ENCODE results near the gene SLC39A11.
A peak's percentile ranks its signal among the peaks of the same experiment; 100 is the strongest.

Gene SLC39A11

GRCh38 chr17:72702998-72703397 is 389.5 kb downstream of the SLC39A11 start:
- no peak for ATAC-seq
- TF ChIP-seq TCF4 (CRISPR knock-in tag; IDR thresholded peaks at IDR 0.05; ENCODE audit: borderline replicate concordance) (no peak), ARNTL (CRISPR knock-in tag; IDR thresholded peaks at IDR 0.05; ENCODE audit: borderline replicate concordance, low read depth) (no peak), ZNF70 (CRISPR knock-in tag; IDR thresholded peaks at IDR 0.05) (no peak), ESRRG (CRISPR knock-in tag; IDR thresholded peaks at IDR 0.05) (no peak), ZC3H10 (CRISPR knock-in tag; IDR thresholded peaks at IDR 0.05) (no peak), ZFP30 (CRISPR knock-in tag; IDR thresholded peaks at IDR 0.05) (no peak), TSHZ2 (CRISPR knock-in tag; IDR thresholded peaks at IDR 0.05) (no peak), OSR1 (CRISPR knock-in tag; IDR thresholded peaks at IDR 0.05) (no peak), GLIS3 (CRISPR knock-in tag; IDR thresholded peaks at IDR 0.05) (no peak), SNAI2 (CRISPR knock-in tag; IDR thresholded peaks at IDR 0.05) (no peak)

DNA sequence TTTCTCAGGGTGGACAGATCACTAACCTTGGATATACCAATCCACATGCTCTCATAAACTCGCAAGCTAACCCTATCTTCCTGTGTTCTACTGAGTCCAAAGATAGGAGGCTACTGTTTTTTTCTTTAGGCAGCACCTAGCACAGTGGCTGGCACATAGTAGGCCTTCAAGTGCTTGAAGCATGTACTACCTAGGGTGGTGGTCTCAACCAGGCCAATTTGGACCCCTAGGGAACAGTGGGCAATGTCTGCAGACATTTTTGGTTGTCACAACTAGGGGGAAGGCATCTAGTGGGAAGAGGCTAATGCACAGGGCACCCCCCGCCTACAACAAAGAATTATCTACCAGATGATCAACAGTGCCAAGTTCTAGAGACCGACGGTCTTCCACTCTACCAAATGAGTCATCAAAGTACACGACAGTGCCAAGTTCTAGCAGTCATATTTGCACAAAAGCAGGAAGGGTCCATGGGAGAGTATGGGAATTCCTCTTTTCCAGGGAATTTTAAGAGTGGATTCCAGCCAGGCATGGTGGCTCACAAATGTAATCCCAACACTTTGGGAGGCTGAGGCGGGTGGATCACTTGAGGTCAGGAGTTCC is 390.3 kb downstream of the SLC39A11 start:
- TF ChIP-seq TCF4 (CRISPR knock-in tag; IDR thresholded peaks at IDR 0.05; ENCODE audit: borderline replicate concordance) (no peak), TSHZ2 (CRISPR knock-in tag; IDR thresholded peaks at IDR 0.05) (no peak), ZNF70 (CRISPR knock-in tag; IDR thresholded peaks at IDR 0.05) (no peak), BACH2 (CRISPR knock-in tag; IDR thresholded peaks at IDR 0.05; ENCODE audit: borderline replicate concordance) (no peak), ZFP3 (CRISPR knock-in tag; IDR thresholded peaks at IDR 0.05) (no peak), GLIS3 (CRISPR knock-in tag; IDR thresholded peaks at IDR 0.05) (no peak), SNAI2 (CRISPR knock-in tag; IDR thresholded peaks at IDR 0.05) (no peak)
- TF ChIP-seq, protein P1, sequence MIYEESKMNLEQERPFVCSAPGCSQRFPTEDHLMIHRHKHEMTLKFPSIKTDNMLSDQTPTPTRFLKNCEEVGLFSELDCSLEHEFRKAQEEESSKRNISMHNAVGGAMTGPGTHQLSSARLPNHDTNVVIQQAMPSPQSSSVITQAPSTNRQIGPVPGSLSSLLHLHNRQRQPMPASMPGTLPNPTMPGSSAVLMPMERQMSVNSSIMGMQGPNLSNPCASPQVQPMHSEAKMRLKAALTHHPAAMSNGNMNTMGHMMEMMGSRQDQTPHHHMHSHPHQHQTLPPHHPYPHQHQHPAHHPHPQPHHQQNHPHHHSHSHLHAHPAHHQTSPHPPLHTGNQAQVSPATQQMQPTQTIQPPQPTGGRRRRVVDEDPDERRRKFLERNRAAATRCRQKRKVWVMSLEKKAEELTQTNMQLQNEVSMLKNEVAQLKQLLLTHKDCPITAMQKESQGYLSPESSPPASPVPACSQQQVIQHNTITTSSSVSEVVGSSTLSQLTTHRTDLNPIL (CRISPR knock-in tag; IDR thresholded peaks at IDR 0.05; ENCODE audit: low read depth), result no peak

GRCh38 chr17:72700226-72700625 is 392.3 kb downstream of the SLC39A11 start:
- ATAC-seq, result no peak
- no peak for TF ChIP-seq CSDC2 (CRISPR knock-in tag; IDR thresholded peaks at IDR 0.05)
- TF ChIP-seq OSR1 (CRISPR knock-in tag; IDR thresholded peaks at IDR 0.05), result no peak
- TF ChIP-seq, protein P2, sequence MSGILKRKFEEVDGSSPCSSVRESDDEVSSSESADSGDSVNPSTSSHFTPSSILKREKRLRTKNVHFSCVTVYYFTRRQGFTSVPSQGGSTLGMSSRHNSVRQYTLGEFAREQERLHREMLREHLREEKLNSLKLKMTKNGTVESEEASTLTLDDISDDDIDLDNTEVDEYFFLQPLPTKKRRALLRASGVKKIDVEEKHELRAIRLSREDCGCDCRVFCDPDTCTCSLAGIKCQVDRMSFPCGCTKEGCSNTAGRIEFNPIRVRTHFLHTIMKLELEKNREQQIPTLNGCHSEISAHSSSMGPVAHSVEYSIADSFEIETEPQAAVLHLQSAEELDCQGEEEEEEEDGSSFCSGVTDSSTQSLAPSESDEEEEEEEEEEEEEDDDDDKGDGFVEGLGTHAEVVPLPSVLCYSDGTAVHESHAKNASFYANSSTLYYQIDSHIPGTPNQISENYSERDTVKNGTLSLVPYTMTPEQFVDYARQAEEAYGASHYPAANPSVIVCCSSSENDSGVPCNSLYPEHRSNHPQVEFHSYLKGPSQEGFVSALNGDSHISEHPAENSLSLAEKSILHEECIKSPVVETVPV (CRISPR knock-in tag; IDR thresholded peaks at IDR 0.05), result no peak
- TF ChIP-seq ARNTL (CRISPR knock-in tag; IDR thresholded peaks at IDR 0.05; ENCODE audit: borderline replicate concordance, low read depth), result no peak
- TF ChIP-seq ISL1 (CRISPR knock-in tag; IDR thresholded peaks at IDR 0.05), result no peak
- TF ChIP-seq PPARA (CRISPR knock-in tag; IDR thresholded peaks at IDR 0.05; ENCODE audit: borderline replicate concordance), result no peak
- TF ChIP-seq SNAI2 (CRISPR knock-in tag; IDR thresholded peaks at IDR 0.05), result no peak
- TF ChIP-seq ZNF565 (CRISPR knock-in tag; conservative IDR thresholded peaks at IDR 0.05; ENCODE audit: low read depth), result no peak
- no peak for TF ChIP-seq TSHZ2 (CRISPR knock-in tag; IDR thresholded peaks at IDR 0.05)
- TF ChIP-seq GLIS3 (CRISPR knock-in tag; IDR thresholded peaks at IDR 0.05), result no peak

More for the DNA sequence above, 390.3 kb downstream of the SLC39A11 start:
- ATAC-seq, result peak; percentile 74

All from SK-N-SH treated with all-trans-retinoic acid at 6 μM for 48 hours (cell line).